Prostate gland (tissue), 2 donors: Measurements from ENCODE around the gene TBC1D22A. TPM values are rescaled to one million over a fixed set of nuclear protein-coding genes. Genes with fewer than 3 reads are reported as not detected.
"Not testable (repeated sequence)": the region's sequence is repeated elsewhere in the genome, so short reads cannot be mapped to it uniquely, and the experiment has no call there.

Source experiments
- DNase-seq: peaks from one replicate; pipeline ENCODE4 v3.0.0-alpha.2; 2019; ENCODE audit warnings: low spot score
- H3K27ac ChIP-seq, 2 donors: fragments of 200-600 bp; sonication (generic); 2 replicates each; pipeline ENCODE4 v1.5.1; 2017 to 2019
- H3K27me3 ChIP-seq: fragments of 200-600 bp; sonication (generic); replicated peaks from 2 replicates; pipeline ENCODE4 v1.5.1; 2019; ENCODE audit not compliant: insufficient read depth
- H3K36me3 ChIP-seq, 2 donors: fragments of 200-600 bp; sonication (generic); 1 replicate in 1 of 2; 2 replicates in 1 of 2; pipeline versions ENCODE4 v1.5.1 to v1.8.1; 2017 to 2019
- H3K4me1 ChIP-seq: fragments of 200-600 bp; sonication (generic); replicated peaks from 2 replicates; pipeline ENCODE4 v1.5.1; 2019
- H3K4me3 ChIP-seq, 2 donors: fragments of 200-600 bp; sonication (generic); 2 replicates each; pipeline ENCODE4 v1.5.1; 2017 to 2019
- H3K9me3 ChIP-seq: fragments of 200-600 bp; sonication (generic); 2 replicates; pipeline ENCODE4 v1.5.1; 2017
- POLR2A ChIP-seq: fragments of 450-650 bp; IDR thresholded peaks from one replicate; pipeline ENCODE4 v1.6.1; 2016; ENCODE audit warnings: antibody characterized with exemption, mild to moderate bottlenecking
- POLR2AphosphoS5 ChIP-seq: sonication (generic); formaldehyde crosslinking; IDR thresholded peaks from one replicate; pipeline ENCODE4 v1.6.1; 2017; ENCODE audit warnings: antibody characterized with exemption
- WGBS: methylation state at CpG from one replicate; pipeline ENCODE4 v1.1.5; 2018; 5-methylcytosine and 5-hydroxymethylcytosine counted together
- intact Hi-C: fragments of 100-400 bp; cut with DNase I; formaldehyde crosslinking; loops from one replicate; pipeline ENCODE4 v1.14.2; 2022
- total RNA-seq, 2 donors: library from RNA; depleted of rRNA; stranded (reverse); fragments of >200 nt; gene quantifications; one replicate each; pipeline ENCODE4 v1.1.0, GENCODE V29; 2016
- TF ChIP-seq, protein P1 (sequence below), 4 experiments: fragments of 200-600 bp in 2 of 4; fragments of 450-650 bp in 2 of 4; sonication (generic) in 2 of 4; IDR thresholded peaks; 1 replicate in 3 of 4; 2 replicates in 1 of 4; pipeline ENCODE4 v1.5.1; 2016 to 2019; ENCODE audit warnings: antibody characterized with exemption in 4 of 4, mild to moderate bottlenecking in 2 of 4, moderate library complexity in 2 of 4

The TBC1D22A gene
- total RNA-seq, 2 donors from 2014 or later = 16.0 to 30.7 TPM

DNA sequence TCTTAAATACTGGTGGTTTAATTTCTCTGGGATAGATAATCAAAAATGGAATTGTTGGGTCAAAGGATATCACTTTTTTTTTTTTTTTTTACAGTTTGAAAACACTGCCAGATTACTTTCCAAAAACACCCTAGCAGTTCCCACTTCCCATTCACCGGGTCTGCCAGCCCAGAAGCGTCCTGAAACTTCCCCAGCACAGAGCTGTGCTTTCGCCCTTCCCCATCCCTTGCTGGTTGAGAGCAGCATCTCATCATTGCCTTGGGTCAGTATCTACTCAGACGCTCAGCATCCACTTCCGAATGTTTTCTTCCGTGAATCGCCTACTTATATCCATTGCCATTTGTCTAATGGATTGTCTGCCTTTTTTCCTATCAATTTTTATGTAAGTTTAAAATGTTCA lies 29.9 kb upstream of the TBC1D22A start:
- 83% methylated on average over 7 of the region's 7 CpGs for WGBS
- TF ChIP-seq, protein P1, sequence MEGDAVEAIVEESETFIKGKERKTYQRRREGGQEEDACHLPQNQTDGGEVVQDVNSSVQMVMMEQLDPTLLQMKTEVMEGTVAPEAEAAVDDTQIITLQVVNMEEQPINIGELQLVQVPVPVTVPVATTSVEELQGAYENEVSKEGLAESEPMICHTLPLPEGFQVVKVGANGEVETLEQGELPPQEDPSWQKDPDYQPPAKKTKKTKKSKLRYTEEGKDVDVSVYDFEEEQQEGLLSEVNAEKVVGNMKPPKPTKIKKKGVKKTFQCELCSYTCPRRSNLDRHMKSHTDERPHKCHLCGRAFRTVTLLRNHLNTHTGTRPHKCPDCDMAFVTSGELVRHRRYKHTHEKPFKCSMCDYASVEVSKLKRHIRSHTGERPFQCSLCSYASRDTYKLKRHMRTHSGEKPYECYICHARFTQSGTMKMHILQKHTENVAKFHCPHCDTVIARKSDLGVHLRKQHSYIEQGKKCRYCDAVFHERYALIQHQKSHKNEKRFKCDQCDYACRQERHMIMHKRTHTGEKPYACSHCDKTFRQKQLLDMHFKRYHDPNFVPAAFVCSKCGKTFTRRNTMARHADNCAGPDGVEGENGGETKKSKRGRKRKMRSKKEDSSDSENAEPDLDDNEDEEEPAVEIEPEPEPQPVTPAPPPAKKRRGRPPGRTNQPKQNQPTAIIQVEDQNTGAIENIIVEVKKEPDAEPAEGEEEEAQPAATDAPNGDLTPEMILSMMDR (IDR thresholded peaks at IDR 0.05) = no peak
- TF ChIP-seq POLR2AphosphoS5 = no peak
- no peak for TF ChIP-seq POLR2A
- DNase-seq = no peak
- Histone ChIP-seq H3K27me3 (no peaks in the 10 kb centered on the region), H3K4me1 (peaks cover 3% of the 10 kb centered on the region), H3K9me3 (no peaks in the 10 kb centered on the region), H3K27ac (no peak overlapping the region), H3K36me3 (no peaks in the 10 kb centered on the region), H3K4me3 (no peak overlapping the region)
- intact Hi-C loops = loop anchor here (2.0 kb wide), 1 partner anchor 82 kb away; no protein-coding TSS in a partner anchor

DNA sequence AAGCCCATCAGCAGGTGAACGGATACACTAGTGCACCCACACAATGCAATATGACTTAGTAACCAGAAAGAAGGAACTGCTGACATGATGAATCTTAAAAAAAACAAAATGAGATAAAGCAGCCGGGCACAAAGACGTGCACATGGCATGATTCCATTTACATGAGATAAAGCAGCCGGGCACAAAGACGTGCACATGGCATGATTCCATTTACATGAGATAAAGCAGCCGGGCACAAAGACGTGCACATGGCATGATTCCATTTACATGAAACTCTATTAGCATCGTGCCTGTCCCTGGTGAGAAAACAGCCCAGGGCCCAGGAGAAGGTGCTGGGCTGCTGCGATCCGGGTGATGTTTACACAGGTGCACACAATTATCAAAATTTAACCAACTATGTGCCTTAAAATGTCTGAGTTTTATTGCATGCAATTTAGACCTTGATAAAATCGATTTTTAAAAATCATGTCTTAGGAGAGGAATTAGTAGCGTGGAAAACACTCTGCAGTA lies 28.2 kb upstream of the TBC1D22A start:
- intact Hi-C loops, H3K9me3 ChIP-seq, H3K36me3 ChIP-seq, H3K4me3 ChIP-seq, DNase-seq, H3K27me3 ChIP-seq, H3K4me1 ChIP-seq: not testable (repeated sequence)
- 15% methylated on average over 12 of the region's 12 CpGs for WGBS
- H3K27ac ChIP-seq = peak overlapping the region in 1 of 2 donors; percentile 30

GRCh38 chr22:46734830-46735453 lies 27.5 kb upstream of the TBC1D22A start:
- intact Hi-C loops = loop anchor here (5.0 kb wide), 1 partner anchor 158 kb away; no protein-coding TSS in a partner anchor
- TF ChIP-seq POLR2AphosphoS5 (no peak), POLR2A (no peak)
- TF ChIP-seq, protein P1 (IDR thresholded peaks at IDR 0.05) = no peak
- Histone ChIP-seq H3K4me1 (peaks cover 8% of the 10 kb centered on the region), H3K27me3 (no peaks in the 10 kb centered on the region), H3K27ac (peak overlapping the region; percentile 16 to 30), H3K36me3 (no peaks in the 10 kb centered on the region), H3K9me3 (no peaks in the 10 kb centered on the region), H3K4me3 (no peak overlapping the region)
- DNase-seq = no peak
- WGBS = 22% methylated on average over 12 of the region's 12 CpGs

DNA sequence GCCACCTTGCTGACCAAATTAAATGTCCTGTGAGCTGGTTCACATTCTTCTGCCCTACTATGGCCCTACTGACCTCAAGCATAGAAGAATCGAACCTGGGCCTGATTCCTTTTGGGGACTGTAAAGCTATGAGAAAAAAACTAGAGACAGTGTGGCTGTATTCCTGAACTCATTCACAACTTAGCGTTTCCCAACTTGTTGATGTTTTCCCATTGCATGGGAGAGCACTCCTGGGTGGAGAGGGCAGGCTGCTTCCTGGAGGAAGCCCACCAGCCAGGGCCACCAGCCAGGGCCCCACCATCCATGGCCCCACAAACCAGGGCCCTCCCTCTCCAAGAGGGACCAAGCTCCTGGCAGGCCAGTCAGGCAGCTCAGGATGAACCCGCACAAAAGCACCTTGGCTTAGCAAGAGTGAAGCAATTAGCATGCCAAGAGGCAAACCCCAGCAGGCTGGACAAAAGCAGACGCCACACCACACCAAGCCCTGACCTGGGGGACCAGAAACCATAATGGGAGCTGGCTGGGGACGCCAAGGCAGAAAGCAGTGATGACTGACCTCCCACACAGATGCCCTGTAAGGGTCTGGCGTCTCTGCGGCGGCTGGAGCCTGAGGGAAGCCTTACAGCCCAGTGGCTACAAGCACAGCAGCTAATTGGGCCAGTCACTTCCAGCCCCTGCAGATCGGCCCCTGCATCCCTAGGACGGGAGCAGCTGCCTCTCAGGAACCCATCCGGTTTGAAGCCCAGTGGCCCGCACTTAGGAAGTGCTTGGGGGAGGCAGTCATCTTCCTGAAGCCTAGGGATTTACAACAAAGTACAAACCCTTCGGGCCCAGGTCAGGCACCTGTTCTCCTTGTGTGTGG lies 26.5 kb upstream of the TBC1D22A start:
- Histone ChIP-seq H3K9me3 (no peaks in the 10 kb centered on the region), H3K4me3 (no peak overlapping the region), H3K27ac (peak overlapping the region; percentile 16 to 30), H3K27me3 (no peaks in the 10 kb centered on the region), H3K4me1 (peaks cover 8% of the 10 kb centered on the region), H3K36me3 (no peaks in the 10 kb centered on the region)
- no peak for TF ChIP-seq POLR2A
- TF ChIP-seq, protein P1 (IDR thresholded peaks at IDR 0.05) = no peak
- no peak for TF ChIP-seq POLR2AphosphoS5
- WGBS = 77% methylated on average over 13 of the region's 13 CpGs
- intact Hi-C loops = loop anchor here (5.0 kb wide), 1 partner anchor 159 kb away; no protein-coding TSS in a partner anchor
- no peak for DNase-seq

- DNase-seq = no peak
- intact Hi-C loops = loop anchor here (5.0 kb wide), 1 partner anchor 159 kb away; no protein-coding TSS in a partner anchor
- WGBS = 74% methylated on average over 8 of the region's 8 CpGs
- no peaks in the 10 kb centered on the region for H3K36me3 ChIP-seq
- H3K4me3 ChIP-seq = peak overlapping the region; percentile 59 to 65
- no peaks in the 10 kb centered on the region for H3K27me3 ChIP-seq
- H3K4me1 ChIP-seq = peaks cover 5% of the 10 kb centered on the region
- H3K27ac ChIP-seq = no peak overlapping the region
- TF ChIP-seq, protein P1 (IDR thresholded peaks at IDR 0.05) = no peak
- TF ChIP-seq POLR2A = no peak
- H3K9me3 ChIP-seq = no peaks in the 10 kb centered on the region
These were observed 25.7 kb upstream of the TBC1D22A start for GRCh38 chr22:46736705-46737104.
